Astrocyte of the spinal cord (primary cell): ENCODE data around the gene KLHL28.
A peak's percentile ranks its signal among the peaks of the same experiment; 100 is the strongest.

Experiments used
- DNase-seq: peaks from one replicate; pipeline ENCODE4 v3.0.0; 2011; ENCODE audit warnings: low read depth, low spot score
- H3K4me3 ChIP-seq: 2 replicates; pipeline ENCODE4 v1.5.1; 2011; ENCODE audit warnings: low read depth, mild to moderate bottlenecking, low read length, moderate library complexity
- CTCF ChIP-seq: IDR thresholded peaks from 2 replicates; pipeline ENCODE4 v1.5.1; 2012; ENCODE audit warnings: low read depth, mild to moderate bottlenecking, low read length, inconsistent platforms
- in situ Hi-C: cut with HindIII; loops from 2 replicates; pipeline ENCODE4 v1.10.0; 2017; ENCODE audit warnings: low sequenced_read_pairs

KLHL28 gene

GRCh38 chr14:44962334-44963043 lies 742 bp upstream of the KLHL28 start:
- in situ Hi-C loops, result no loop called here
- peak overlapping the region; percentile 68 for H3K4me3 ChIP-seq
- peak; percentile 58 for DNase-seq
- TF ChIP-seq CTCF, result no peak

GRCh38 chr14:44961151-44961553 lies 595 bp downstream of the KLHL28 start:
- peak overlapping the region; percentile 68 for H3K4me3 ChIP-seq
- TF ChIP-seq CTCF, result no peak
- in situ Hi-C loops, result no loop called here
- DNase-seq, result peak; percentile 60

GRCh38 chr14:44960646-44961045 lies 1.1 kb downstream of the KLHL28 start:
- peak overlapping the region; percentile 68 for H3K4me3 ChIP-seq
- in situ Hi-C loops, result no loop called here
- no peak for DNase-seq
- TF ChIP-seq CTCF, result no peak

- peak; percentile 16 for DNase-seq
- peak overlapping the region; percentile 68 for H3K4me3 ChIP-seq
- TF ChIP-seq CTCF, result no peak
- in situ Hi-C loops, result no loop called here
Measured at GRCh38 chr14:44960146-44960545, 1.6 kb downstream of the KLHL28 start.

GRCh38 chr14:44959538-44959937 lies 2.2 kb downstream of the KLHL28 start:
- in situ Hi-C loops, result no loop called here
- DNase-seq, result no peak
- TF ChIP-seq CTCF, result no peak
- no peak overlapping the region for H3K4me3 ChIP-seq

GRCh38 chr14:44956866-44957265 lies 4.9 kb downstream of the KLHL28 start:
- in situ Hi-C loops, result no loop called here
- TF ChIP-seq CTCF, result no peak

More at GRCh38 chr14:44956866-44957265, 4.9 kb downstream of the KLHL28 start:
- H3K4me3 ChIP-seq, result no peak overlapping the region
- no peak for DNase-seq
